Stimulated activated CD4-positive, alpha-beta T cell treated with anti-CD3 and anti-CD28 coated beads, Interleukin-2, amount 100 ng/mL, for 4 hours (primary cell): ENCODE results near the gene WSCD2.

Experiments
- DNase-seq: peaks from one replicate; pipeline ENCODE4 v3.0.0-alpha.2; 2020; ENCODE audit warnings: low read depth

WSCD2 gene

DNA sequence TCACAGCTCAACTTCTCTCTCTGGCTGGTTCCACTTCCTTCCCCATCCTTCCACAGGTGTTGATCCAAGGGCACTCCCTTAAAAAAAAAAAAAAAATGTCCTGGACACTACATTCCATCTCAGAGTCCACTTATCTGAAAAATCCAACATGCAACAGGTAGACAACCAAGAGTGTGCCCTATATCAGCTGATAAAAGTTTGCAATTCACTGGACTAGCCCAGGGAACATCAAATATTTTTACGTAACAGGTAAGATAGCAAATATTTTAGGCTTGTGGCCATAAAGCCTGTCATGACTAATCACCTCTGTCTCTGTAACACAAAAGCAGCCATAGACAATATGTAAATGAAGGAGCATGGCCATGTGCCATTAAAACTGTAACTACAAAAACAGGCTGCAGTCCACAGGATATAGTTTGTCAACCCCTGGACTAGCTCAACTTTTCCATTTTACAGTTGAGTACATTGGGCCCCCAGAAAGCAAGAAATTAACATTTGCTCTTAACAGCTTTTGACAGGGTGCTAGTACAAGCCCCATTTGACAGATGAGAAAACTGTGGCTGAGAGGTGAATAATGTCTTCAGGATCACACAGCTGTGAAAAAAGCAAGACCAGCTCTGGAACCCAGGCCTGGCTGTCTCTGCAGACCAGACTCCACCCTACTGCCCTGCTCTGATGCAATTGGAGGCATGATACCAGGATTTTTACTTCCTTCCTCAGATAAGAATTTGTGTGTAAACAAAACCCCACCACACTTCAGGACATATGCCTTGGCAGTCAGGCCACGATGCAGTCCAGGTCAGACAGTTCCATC, 141.2 kb downstream of the WSCD2 start:
- no peak for DNase-seq

DNA sequence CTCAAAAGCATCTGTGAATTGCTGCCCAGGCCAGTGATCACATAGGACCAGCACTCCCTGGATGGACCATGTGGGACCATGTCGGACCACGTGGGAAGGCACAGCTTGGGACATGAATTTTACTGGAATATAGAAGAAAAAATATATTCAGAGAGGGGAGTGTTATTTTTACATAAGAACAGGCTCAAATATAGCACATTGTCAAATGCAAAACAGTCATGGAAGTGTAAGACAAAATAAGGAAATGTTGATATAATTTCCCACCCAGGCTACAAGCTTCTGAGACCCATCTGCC, 141.7 kb downstream of the WSCD2 start:
- DNase-seq, result no peak

DNA sequence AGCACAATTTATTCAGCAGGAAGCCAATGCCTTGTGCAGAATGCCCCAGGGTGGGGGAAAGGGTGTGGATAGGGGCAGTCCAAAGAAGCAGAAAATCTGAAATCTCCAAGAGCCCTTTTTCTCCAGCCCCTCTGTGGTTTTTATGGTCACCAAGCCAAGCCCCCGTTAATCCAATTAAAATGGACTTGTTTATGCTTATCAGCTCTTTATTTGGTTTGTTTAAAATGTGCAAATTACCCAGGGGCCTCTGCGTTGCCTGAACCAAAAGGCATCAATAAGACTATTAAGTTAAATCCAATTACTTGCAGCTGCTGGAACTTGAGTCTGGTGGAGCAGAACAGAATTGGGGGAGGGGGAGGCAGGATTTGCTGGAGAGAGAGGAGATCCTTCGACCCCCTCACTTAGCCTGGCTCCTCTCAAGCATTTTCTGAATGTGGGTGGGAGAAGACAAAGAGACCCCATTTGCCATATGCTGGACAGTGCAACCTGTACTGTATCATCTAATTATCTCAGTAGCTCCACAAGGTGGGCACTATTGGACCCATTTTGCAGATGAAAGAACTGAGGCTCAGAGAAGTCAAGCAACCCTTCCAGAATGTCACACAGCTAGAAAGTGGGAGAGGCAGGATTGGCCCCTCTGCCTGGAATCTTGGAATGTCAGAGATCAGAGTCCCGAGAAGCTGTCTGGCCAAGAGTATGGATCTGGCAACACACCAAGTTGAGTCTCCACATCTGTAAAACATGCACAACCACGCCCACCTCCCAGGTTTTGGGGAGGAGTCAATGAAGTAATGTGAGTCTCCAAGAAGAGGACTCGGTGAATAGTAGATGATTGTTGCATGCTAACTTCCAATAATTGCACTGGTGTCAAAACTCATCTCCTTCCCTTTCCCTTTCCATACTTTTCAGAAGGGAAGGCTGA, 143.1 kb downstream of the WSCD2 start:
- DNase-seq, result no peak

DNA sequence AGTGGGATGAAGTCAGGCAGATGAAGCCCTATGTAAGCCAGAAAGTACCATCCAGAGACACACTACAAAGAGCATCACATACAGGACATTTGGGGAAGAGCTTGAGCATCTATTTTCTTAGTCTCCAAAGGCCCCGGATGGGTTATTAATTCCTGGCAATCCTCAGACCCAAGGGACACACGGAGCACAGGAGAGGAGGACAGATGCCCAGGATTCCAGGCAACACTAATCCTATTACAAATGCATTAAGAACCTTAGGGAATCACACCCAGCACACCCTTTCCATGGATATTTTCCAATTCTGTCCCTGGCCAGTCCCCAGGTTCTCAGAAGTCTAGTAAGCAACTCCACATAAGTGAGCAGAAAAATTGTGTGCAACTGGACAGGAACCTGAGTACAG, 144.1 kb downstream of the WSCD2 start:
- no peak for DNase-seq

DNA sequence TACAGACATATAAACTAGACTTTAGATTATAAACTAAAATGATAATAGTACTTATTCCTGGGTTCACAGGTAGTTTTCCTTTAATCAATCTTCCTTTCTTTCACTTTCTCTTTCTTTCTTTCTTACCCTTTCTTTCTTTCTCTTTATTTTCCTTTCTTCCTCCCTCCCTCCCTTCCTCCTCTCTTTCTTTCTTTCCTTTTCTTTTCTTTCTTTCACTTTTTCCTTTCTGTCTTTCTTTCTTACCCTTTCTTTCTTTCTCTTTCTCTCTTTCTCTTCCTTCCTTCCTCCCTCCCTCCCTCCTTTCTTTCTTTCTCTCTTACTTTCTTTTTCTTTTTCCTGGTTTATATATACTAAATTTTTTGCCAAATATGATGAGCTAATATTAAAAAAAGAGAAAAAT, 148.5 kb downstream of the WSCD2 start:
- DNase-seq, result no peak

DNA sequence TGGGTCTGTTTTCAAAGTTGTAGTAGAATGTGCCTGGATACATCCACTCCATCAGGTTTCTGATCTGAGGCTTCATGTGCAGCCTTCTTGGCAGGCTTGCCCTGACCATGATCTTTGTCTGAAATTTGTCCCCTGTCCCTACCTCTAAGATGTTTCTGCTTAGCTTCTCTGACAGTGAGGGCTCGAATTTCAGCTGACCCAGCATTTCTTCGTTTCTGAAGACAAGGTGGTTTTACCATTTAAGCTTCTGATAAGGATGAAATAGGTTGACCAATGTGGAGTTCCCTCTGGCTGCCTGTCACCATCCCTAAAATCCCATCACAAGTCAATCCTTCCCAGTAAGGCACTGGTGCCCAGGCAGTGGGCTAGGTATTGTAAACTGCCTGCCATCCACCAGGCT, 153.1 kb downstream of the WSCD2 start:
- DNase-seq, result no peak

DNA sequence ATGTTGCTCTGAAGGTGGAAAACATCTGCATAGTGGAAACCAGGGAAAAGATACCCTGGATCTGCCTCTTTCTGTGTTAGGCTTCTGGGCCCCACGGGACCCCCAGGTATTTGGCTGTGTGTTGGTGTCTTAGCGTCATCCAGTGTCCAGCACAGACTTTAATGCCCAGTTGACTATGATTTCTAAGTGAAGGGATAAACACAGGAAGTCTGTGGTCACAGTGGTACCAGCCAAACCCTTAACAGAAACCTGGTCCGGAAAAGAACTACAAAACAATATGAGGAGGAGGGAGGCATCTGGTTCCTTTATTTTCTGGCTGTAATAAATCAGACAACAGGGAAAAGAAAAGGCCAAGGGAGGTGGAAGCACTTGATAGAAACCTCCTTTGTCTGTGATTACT, 153.6 kb downstream of the WSCD2 start:
- DNase-seq, result no peak

DNA sequence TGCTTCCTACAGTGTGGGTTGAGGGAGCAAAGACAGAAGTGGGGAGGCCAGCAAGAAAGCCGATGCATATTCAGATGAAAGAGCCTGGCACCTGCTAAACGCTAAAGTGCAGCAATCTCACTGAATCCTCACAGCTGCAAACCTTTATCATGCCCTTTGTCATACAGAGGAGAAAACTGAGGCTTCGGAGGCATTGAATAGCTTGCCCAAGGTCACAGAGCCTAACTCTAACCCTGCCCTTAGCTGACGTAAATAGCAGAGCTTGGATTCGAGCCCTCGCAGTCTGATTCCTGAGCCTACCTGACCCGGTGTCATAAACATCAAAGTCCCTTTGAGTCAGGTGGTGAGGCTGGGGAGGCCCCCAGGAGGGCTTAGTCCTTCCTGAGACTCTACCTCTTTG, 155.1 kb downstream of the WSCD2 start:
- DNase-seq, result no peak

DNA sequence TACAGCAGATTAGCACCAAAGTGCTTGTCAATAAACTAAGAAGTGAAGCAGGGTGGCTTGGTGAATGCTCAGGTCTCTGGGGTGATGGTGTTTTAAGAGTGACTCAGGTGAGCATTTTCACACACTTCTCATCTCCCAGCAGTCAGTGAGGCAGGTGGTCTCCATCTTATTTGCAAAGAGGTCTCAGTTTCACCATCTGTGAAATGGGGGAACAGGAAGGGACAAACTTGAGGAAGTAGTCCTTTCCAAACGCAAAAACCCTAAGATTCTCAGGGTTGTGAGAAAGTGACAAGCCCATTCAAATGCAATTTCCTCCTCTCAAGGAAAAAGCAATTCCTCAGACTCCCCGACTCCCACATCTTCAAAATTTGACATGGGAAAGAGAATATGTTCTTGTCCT, 155.9 kb downstream of the WSCD2 start:
- DNase-seq, result no peak

DNA sequence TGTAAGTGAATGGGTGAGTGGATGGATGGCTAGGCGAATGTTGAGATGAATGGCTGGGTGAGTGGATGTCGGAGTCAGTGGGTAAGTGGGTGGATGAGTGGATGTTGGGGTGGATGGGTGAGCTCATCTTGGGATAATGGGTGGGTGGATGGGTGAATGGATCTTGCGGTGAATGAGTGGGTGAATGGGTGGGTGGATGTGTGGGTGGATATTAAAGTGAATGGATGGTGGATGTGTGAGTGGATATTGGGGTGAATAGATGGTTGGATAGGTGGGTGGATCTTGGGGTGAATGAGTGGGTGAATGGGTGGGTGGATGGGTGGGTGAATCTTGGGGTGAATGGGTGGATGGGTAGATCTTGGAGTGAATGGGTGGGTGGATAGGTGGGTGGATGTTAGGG, 158.1 kb downstream of the WSCD2 start:
- no peak for DNase-seq

DNA sequence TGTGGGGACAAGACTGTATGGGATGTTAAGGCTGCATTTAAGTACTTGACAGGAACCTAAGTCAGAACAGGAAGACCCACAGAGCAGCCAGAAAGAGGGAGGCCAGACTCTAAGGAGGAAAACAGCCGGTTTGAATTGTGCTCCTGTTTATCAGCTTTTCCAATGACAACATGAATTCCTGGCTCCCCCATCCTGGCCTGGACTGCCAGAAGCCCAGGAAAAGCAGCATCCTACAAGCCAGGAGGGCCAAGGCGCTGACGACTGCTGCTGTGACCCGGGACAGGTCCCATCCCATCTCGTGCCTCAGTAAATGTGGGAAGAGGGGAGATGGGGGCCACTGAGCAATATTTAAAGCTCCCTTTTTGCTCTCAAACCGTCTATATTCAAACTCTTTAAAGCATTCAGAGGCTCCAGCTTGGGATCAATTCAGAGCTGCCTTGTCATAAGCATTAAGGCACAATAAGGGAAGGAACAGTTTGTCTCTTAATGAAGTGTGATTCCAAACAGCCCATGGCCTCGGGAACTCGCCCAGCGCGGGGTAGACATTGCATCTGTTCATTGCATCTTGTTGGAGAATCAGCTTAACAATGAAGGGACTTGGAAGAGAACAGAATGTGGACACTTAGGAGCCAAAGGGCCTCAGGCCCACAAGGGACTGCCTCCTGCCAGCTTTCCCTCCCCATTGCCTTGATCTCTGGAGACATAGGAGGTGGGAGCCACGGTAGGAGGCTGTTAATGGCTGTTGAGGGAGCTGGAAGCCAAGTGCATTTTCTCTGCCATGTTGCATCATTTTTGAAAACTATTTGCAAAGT, 160.5 kb downstream of the WSCD2 start:
- DNase-seq, result no peak

DNA sequence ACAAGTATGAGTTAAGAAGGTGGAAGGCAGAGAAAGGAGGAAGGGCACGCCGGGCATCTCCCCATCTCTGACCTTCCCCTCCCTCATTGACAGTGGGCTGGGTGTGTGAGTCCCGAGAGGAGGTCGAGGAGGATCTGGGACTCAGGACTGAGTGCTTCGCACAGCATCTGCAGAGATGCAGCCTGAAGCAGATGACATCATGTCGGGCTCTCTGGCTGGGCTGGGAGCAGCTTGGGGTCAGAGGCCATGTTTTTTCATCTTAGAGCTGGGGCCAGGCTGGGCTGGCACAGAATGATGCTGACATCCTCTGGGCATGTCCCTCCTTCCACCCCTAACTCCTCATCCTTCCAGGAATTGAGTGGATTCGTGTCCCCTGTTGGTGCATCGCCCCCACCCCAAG, 166.6 kb downstream of the WSCD2 start:
- DNase-seq, result no peak

DNA sequence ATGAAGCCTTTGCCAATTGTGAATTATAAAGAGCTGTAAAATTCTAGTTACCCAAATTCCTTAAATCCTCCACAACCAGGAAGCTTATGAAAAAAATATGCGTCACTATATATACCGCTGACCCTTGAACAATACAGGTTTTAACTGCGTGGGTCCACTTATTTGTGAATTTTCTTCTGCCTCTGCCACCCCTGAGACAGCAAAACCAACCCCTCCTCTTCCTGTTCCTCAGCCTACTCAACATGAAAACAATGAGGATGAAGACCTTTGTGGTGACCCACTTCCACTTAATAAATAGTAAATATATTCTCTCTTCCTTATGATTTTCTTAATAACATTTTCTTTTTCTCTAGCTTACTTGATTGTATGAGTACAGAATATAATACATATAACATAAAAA, 167.9 kb downstream of the WSCD2 start:
- DNase-seq, result no peak

DNA sequence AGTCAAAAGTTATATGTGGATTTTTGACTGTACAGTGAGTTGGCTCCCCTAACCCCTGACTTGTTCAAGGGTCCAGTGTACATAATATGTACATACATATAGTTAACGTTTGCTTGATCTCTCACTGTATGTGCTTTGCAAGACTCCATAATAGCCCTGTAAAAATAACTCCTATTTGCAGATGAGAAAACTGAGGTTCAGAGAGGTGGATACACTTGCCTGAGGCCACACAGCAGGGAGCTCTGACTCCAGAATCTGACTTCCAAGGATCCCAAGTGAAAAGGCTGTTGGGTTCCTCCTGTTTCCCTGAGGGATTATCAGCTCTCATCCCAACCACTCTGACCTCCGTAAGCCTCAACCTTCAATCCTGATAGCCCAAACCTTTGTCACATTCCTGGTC, 168.3 kb downstream of the WSCD2 start:
- no peak for DNase-seq

DNA sequence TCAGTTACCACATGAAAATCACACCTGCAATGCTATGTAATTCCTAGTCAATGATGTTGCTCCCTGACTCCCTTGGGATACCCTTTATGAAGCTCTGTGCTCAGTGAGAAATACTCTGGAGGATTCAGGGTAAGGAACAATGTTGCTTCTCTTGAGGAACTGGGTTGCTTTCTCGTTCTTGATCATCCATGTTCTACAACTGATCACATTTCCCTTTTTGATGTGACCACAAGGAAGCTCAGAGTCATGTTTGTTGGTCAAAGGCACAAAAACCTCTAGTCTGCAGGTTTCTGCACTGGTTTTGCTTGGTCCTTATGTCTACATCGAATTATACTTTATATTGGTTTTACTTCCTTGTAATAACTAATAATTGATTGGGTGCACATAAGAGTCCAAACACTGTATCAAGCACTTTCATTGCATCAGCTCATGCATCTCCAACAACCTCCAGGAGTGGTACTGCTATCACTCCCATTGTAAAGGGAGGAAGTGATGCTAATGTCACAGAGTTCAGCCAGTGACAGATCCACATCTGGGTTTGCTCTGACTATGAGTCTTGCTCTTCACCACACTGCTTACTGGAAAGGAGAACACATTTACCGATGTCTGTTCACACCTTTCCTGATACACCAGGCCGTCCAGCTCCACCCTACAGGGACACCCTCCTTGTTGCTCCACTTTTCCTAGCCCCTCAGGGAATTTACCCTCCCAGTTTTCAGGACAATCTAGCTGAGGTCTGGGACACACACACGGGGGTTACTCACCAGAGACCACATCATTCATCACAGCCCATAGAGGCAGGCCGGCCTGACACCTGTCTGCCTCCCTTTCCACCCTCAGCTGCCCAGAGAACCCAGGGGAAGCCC, 169.0 kb downstream of the WSCD2 start:
- no peak for DNase-seq

DNA sequence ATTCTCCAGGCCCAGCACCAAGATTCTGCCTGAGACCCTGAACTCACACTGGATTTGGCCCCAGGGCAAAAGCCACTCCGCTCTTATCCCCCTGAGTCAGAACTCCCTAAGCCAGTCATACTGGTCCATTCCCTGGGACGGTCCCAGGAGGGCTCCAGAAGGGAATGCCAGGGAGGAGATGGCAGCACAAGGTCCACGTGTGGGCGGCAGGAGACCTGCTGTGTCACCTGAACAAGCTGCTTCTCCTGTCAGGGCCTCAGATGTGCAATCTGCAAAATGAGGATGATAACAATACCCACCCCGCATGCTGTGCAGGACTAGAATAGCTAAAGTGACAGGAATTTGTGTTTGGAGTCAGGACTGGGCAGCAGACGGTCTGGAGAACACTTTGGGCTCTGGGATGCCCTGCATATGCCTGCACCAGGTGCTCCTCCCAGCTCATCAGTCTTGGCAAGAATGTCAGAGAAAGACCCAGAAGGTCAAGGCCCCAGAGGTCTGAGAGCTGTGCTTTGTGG, 169.7 kb downstream of the WSCD2 start:
- DNase-seq, result no peak

DNA sequence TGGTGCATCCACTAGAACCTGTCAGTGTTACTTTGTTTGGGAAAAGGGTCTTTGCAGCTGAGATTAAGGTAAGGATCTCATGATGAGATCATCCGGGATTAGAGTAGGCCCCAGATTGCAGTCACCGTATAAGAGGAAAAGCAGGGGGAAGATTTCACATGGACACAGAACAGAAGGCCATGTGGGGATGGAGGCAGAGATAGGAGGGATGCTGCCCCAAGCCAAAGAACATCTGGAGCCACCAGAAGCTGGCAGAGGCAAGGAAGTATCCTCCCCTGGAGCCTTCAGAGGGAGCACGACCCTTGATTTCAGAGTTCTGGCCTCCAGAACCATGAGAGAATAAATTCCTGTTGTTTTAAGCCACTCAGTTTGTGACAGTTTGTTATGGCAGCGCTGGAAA, 170.4 kb downstream of the WSCD2 start:
- no peak for DNase-seq
